ENCODE data around the gene RNF144B. TPM values are rescaled to one million over a fixed set of nuclear protein-coding genes. Genes with fewer than 3 reads are reported as not detected.

Gene RNF144B
- total and polyA plus RNA-seq, 2 donors (not counting 1 experiment from before 2014, with no cell fraction given), result 0.61 to 0.83 TPM

DNA sequence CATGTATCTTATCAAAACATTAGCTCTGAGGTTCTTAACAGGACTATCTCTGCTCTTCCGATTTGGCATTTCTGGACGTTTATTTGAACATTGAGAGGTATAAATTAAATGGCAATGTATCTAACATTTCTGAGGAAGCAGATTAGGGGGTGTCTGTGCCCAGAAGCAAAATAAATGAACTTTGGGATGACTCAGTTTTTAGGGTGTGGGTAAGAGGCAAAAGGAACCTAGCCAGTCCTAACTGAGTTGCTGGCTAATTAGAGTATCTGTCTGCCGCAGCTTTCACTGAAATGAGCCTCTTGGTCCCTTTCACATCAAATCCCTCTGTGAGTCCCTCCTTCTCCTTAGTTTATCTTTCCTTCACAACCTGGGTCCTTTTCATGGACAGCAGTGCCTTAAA is 1.1 kb downstream of the RNF144B start:
- no peak for DNase-seq (ENCODE audit: low read depth in 2 of 2)
- Histone ChIP-seq H3K79me2 (ENCODE audit: control insufficient read depth, insufficient read depth, low read length) (no peaks in the 10 kb centered on the region), H3K36me3 (ENCODE audit: control insufficient read depth, insufficient read depth, low read length) (no peaks in the 10 kb centered on the region), H2AFZ (ENCODE audit: low read length) (no peak overlapping the region), H3K27me3 (ENCODE audit: control insufficient read depth, insufficient read depth, low read length) (no peaks in the 10 kb centered on the region), H3K9me3 (ENCODE audit: control insufficient read depth, insufficient read depth, low read depth, low read length) (no peaks in the 10 kb centered on the region), H3K9ac (ENCODE audit: insufficient read depth, low read length) (no peak overlapping the region), H4K20me1 (ENCODE audit: control insufficient read depth, extremely low read depth, insufficient read depth, low read length) (no peaks in the 10 kb centered on the region), H3K4me3 (replicated peaks in 1 of 4; ENCODE audit: control extremely low read depth in 1 of 4, insufficient read depth in 1 of 4, low read depth in 3 of 4, low read length in 4 of 4) (peak overlapping the region; percentile 64 to 80 (median 68)), H3K27ac (ENCODE audit: insufficient read depth, low read length) (no peak overlapping the region), H3K4me2 (ENCODE audit: extremely low read depth, insufficient read depth, low read length) (peak overlapping the region; percentile 94), H3K4me1 (ENCODE audit: control insufficient read depth, extremely low read depth, insufficient read depth, low read length) (peaks cover 8% of the 10 kb centered on the region)
- no peak for TF ChIP-seq EZH2 (IDR thresholded peaks at IDR 0.05; ENCODE audit: low read length, missing control alignments)
- TF ChIP-seq, protein P1, sequence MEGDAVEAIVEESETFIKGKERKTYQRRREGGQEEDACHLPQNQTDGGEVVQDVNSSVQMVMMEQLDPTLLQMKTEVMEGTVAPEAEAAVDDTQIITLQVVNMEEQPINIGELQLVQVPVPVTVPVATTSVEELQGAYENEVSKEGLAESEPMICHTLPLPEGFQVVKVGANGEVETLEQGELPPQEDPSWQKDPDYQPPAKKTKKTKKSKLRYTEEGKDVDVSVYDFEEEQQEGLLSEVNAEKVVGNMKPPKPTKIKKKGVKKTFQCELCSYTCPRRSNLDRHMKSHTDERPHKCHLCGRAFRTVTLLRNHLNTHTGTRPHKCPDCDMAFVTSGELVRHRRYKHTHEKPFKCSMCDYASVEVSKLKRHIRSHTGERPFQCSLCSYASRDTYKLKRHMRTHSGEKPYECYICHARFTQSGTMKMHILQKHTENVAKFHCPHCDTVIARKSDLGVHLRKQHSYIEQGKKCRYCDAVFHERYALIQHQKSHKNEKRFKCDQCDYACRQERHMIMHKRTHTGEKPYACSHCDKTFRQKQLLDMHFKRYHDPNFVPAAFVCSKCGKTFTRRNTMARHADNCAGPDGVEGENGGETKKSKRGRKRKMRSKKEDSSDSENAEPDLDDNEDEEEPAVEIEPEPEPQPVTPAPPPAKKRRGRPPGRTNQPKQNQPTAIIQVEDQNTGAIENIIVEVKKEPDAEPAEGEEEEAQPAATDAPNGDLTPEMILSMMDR (conservative IDR thresholded peaks at IDR 0.05 in 1 of 2, IDR thresholded peaks at IDR 0.05 in 1 of 2; ENCODE audit: low read depth in 1 of 2, low read length in 2 of 2), result no peak

DNA sequence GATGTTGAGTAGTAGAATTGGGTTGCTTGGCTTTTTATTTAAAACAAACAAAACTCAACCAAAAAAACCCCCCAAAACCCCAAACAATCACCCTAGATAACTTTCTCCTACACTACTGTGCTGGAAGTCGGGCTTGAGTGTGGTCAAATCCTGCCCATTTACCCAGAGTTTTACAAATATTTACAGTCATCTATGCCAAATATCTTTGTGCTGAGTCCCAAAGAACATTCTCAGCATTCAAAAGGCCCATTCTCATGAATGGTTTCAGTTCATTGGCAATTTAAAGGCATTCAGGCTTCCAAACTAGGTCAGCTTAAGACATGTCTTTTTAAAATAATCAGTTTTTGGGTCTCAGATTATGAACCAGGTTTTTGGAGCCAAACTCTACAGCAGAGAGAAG is 1.8 kb downstream of the RNF144B start:
- H3K27me3 ChIP-seq (ENCODE audit: control insufficient read depth, insufficient read depth, low read length), result no peaks in the 10 kb centered on the region
- H3K27ac ChIP-seq (ENCODE audit: insufficient read depth, low read length), result no peak overlapping the region
- H2AFZ ChIP-seq (ENCODE audit: low read length), result no peak overlapping the region
- TF ChIP-seq, protein P1 (conservative IDR thresholded peaks at IDR 0.05 in 1 of 2, IDR thresholded peaks at IDR 0.05 in 1 of 2; ENCODE audit: low read depth in 1 of 2, low read length in 2 of 2), result no peak
- TF ChIP-seq EZH2 (IDR thresholded peaks at IDR 0.05; ENCODE audit: low read length, missing control alignments), result no peak
- peaks cover 8% of the 10 kb centered on the region for H3K4me1 ChIP-seq (ENCODE audit: control insufficient read depth, extremely low read depth, insufficient read depth, low read length)
- H4K20me1 ChIP-seq (ENCODE audit: control insufficient read depth, extremely low read depth, insufficient read depth, low read length), result no peaks in the 10 kb centered on the region
- no peak overlapping the region for H3K9ac ChIP-seq (ENCODE audit: insufficient read depth, low read length)
- no peaks in the 10 kb centered on the region for H3K79me2 ChIP-seq (ENCODE audit: control insufficient read depth, insufficient read depth, low read length)
- no peaks in the 10 kb centered on the region for H3K9me3 ChIP-seq (ENCODE audit: control insufficient read depth, insufficient read depth, low read depth, low read length)
- DNase-seq (ENCODE audit: low read depth in 2 of 2), result peak; percentile 66 to 89
- no peaks in the 10 kb centered on the region for H3K36me3 ChIP-seq (ENCODE audit: control insufficient read depth, insufficient read depth, low read length)
- no peak overlapping the region for H3K4me2 ChIP-seq (ENCODE audit: extremely low read depth, insufficient read depth, low read length)
- H3K4me3 ChIP-seq (replicated peaks in 1 of 4; ENCODE audit: control extremely low read depth in 1 of 4, insufficient read depth in 1 of 4, low read depth in 3 of 4, low read length in 4 of 4), result no peak overlapping the region

DNA sequence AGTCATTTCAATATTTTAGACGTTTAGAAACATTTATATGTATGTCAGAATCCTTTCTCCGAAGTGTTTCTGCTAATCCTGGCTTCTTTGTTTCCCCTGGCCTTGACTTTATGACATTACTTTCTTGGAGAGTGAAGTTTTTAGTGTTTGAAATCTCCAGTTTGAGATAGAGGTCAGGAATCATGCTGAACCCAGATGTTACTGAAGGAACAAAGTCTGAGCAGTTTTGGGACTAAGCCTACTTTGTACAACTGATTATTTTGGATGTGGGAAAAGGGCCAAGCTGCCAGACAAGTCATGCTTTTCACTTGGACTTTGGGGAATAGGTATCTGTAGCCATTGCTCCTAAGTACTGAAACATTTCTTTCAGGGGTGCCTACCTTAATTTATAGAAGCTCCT is 2.3 kb downstream of the RNF144B start:
- DNase-seq (ENCODE audit: low read depth in 2 of 2), result peak; percentile 47 to 53
- Histone ChIP-seq H3K27me3 (ENCODE audit: control insufficient read depth, insufficient read depth, low read length) (no peaks in the 10 kb centered on the region), H3K9ac (ENCODE audit: insufficient read depth, low read length) (no peak overlapping the region), H3K4me1 (ENCODE audit: control insufficient read depth, extremely low read depth, insufficient read depth, low read length) (peaks cover 8% of the 10 kb centered on the region), H2AFZ (ENCODE audit: low read length) (no peak overlapping the region), H3K27ac (ENCODE audit: insufficient read depth, low read length) (no peak overlapping the region), H3K36me3 (ENCODE audit: control insufficient read depth, insufficient read depth, low read length) (no peaks in the 10 kb centered on the region), H3K9me3 (ENCODE audit: control insufficient read depth, insufficient read depth, low read depth, low read length) (no peaks in the 10 kb centered on the region), H3K4me2 (ENCODE audit: extremely low read depth, insufficient read depth, low read length) (peak overlapping the region; percentile 51), H3K4me3 (replicated peaks in 1 of 4; ENCODE audit: control extremely low read depth in 1 of 4, insufficient read depth in 1 of 4, low read depth in 3 of 4, low read length in 4 of 4) (no peak overlapping the region), H3K79me2 (ENCODE audit: control insufficient read depth, insufficient read depth, low read length) (no peaks in the 10 kb centered on the region), H4K20me1 (ENCODE audit: control insufficient read depth, extremely low read depth, insufficient read depth, low read length) (no peaks in the 10 kb centered on the region)
- TF ChIP-seq EZH2 (IDR thresholded peaks at IDR 0.05; ENCODE audit: low read length, missing control alignments), result no peak
- TF ChIP-seq, protein P1 (conservative IDR thresholded peaks at IDR 0.05 in 1 of 2, IDR thresholded peaks at IDR 0.05 in 1 of 2; ENCODE audit: low read depth in 1 of 2, low read length in 2 of 2), result no peak

Data from fibroblast of lung (primary cell).